HL-60/S4 (cell line): ENCODE measurements around the gene CCNA2.

ENCODE experiments used
- in situ Hi-C: fragments of 300-500 bp; cut with MboI; formaldehyde crosslinking; loops from 2 replicates; pipeline ENCODE4 v1.14.3; 2022; ENCODE audit warnings: low sequenced_read_pairs

CCNA2 gene

GRCh38 chr4:121806411-121806810 is 17.3 kb downstream of the CCNA2 start:
- in situ Hi-C loops = no loop called here

DNA sequence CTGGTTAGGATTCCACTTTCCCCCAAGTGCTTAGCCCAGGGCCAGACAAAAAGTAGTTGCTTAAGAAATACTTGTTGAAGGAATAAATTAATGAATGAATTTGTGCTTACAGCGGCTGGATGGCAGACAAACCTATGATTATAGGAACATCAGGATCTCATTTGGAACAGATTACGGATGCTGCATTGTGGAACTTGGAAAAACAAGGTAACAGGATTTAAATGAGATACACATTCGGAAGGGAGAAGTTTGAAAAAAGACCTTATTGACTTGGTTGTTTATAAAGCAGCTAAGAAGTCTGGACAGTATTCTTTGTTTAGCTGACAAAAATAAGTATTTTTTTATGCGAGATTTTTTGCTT is 22.0 kb downstream of the CCNA2 start:
- in situ Hi-C loops = no loop called here

GRCh38 chr4:121800961-121801714 is 22.5 kb downstream of the CCNA2 start, which contains the start of gene EXOSC9:
TSS of gene EXOSC9 (plus strand) at chr4:121801323. CDS start at chr4:121801425, 102 bp downstream.
- in situ Hi-C loops = no loop called here

DNA sequence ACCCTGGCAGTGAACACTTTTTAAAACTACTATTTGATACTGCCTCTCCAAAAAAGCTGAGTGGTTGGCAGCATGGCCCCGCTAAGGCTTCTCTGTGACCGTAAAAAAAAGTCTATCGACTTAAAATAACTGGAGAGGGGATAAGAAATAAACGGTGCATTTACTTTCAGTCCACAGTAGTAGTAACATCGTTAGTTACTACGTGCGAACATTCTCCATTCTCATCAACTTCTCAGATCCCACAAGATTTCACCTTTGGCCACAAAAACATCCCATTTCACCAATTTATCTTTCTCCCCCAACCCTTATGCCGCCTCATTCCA is 23.1 kb downstream of the CCNA2 start:
- in situ Hi-C loops = no loop called here

GRCh38 chr4:121799867-121800501 is 23.7 kb downstream of the CCNA2 start:
- in situ Hi-C loops = no loop called here

DNA sequence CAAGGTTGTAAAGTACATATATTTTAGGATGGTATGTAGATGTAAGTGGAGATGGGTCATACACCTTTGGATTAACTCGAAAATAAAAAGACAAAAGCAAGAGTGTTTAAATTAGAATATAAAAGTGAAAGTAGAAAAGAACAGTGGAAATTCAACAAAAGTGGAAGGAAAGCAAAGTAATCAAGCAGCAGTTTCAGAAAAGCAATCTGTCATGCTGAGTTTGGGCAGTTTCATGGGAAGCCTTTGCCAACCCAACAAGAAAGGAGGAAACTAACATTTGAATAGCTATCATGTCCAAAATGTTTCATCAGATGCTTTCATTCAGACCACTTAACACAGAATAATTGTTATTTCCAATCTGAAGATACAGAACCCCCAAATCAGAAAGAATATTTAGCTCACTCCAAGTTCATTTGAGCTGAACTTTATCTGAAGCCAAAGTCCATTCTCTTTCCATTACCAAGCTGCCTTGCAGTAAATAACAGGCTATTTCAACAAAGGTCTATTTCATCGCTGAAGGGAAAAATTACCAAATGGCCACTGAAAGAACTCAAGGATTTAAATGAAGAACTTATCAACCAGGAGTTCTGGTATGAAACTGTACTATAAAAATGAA is 24.4 kb downstream of the CCNA2 start:
- in situ Hi-C loops = no loop called here

- in situ Hi-C loops = no loop called here
Observed at GRCh38 chr4:121796283-121796682, 27.4 kb downstream of the CCNA2 start.

DNA sequence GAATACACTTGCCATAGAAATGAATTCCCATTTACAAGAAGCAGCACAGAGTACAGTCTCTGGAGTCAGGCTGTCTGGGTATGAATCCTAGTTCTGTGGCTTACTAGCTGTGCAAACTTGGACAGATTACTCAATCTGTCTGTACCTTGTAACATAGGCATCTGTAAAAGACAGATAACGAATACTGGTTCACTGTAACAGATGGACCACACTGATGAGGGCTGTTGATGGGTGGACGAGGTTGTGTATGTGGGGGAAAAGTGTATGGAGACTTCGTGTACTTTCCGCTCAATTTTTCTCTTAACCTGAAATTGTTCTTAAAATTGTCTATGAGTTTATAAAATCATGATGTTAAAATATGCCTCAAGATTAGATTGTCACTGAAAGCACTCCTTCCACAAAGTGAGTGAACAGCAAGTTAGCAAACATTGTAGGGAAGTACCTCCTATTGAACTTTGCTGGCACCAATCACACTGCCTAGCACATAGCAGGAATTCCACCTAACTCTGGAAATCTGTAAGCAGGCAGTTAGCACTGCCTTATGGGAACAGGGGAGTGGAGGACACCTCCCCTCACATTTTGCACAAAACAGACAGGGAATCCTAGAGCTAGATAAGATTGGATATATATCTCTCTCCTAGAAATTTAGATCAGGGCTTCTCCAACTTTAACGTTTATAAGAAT is 29.0 kb downstream of the CCNA2 start:
- in situ Hi-C loops = no loop called here

DNA sequence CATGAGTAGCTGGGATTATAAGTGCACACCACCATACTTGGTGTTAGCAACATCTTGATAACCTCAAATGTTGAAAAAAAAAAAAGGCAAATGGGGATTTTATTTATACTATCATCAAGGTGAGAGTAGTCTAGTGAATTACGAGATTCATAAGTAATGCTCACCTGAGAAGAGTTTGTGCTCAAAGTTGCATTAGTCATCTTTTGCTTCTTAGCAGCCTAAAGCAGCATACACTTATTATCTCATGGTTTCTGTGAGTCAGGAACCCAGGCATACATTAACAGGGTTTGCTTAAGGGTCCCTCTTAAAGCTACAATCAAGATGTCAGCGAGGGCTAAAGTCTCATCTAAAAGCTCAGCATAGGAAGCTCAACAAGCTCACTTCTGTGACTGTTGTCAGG is 30.7 kb downstream of the CCNA2 start:
- in situ Hi-C loops = no loop called here

GRCh38 chr4:121791481-121791880 is 32.2 kb downstream of the CCNA2 start:
- in situ Hi-C loops = no loop called here

DNA sequence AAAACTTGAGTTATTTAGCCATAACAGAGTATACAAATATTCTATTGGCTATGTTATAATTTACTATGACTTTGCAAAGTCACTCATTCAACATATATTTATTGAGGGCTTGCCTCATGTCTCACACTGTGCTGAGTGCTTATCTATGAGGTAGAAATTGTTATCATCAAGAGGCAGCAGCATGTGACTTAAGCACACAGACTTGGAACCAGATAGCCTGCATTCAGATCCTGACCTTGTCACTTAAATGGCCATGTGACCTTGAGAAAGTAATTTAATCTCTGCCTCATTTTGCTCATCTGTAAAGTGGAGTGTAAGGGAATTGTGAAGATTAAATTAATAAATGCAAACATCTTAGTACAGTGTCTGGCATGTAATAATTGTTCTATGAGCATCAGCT is 32.7 kb downstream of the CCNA2 start:
- in situ Hi-C loops = no loop called here

DNA sequence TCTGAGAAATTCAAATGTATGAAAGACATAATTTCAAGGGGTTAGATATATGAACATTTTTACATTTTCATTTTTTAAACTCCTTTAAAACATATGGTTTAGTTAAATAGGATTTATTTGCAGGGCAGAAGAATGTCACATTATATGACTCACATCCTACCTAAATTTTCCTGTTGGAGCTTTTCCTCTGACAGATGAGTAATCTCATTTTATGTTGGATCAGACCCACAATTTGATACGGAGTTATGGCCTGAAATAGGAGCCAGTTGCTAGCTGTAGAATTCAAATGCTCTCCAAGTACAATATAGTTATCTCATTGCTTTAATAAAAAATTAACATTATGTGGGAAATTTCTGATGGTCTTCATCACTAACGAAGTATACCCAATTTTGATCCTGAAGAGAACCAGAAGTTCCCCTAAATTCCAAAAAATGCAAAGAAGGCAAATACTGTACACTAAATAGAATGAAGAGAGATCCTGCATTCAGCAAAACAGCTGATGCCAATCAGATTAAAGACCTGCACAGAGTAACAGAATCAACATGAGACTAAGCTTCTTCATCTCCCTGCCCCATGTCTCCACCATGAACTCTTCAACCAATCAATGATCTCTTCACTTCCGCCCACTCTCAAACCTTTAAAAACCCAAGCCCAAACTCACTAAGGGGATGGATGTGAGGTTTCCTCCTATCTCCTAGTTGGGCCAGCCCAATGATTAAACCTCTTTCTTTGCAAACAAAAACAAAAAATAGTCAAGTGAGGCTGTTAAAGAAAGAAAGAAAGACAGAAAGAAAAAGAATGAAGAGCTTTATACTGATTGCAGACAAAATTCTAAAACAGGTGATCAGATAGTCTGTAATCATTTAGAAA is 33.5 kb downstream of the CCNA2 start:
- in situ Hi-C loops = no loop called here

DNA sequence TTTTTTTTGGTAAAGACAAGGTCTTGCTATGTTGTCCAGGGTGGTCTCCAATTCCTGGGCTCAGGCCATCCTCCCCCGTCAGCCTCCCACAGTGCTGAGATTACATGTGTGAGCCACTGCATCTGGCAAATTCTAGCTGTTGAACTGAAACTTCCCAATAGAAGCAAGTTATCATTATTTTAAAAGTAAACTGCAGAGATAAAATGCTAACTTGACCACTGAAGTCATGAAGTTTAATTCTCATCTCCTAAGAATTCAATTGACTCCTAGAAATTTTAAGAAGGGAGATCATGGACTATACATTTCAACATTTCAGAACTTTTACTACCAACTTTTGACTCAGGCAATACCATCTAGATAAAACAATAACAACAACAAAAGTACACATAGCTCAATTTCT is 34.2 kb downstream of the CCNA2 start:
- in situ Hi-C loops = no loop called here

DNA sequence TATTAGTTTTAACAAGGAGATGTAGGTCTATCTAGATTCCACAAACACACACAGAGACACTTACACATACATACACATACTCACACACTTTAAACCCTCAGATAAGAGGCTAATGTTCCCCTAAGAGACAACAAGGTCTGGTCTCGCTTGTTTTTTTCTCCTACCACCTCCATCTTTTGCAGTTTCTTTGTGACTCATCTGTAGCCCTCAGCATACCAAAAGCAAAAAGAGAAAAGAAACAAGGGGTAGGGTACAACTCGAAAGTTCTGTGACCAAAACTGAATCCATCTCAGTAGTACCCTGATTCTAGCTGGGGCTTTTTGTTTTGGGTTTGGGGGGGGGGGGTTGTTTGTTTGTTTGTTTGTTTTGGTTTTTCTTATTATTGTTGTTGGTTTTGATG is 34.8 kb downstream of the CCNA2 start:
- in situ Hi-C loops = no loop called here

DNA sequence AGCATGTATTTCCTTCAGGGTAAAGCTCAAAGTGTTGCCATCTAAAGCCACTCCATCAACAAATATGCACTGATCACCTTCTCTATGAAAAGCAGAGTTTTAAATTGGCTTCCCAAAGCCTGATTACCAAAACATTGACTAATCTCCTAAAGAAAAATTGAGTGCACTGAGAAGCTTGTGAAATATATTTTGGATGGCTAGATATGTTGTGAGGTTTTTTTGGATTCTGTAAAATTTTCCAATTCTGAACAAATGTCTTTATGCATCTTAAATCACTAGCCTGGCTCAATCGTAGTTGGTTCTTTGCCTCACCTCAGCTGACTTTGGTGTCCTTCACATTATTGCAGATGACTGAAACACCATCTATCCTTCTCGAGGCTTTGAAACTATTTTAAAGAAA is 37.5 kb downstream of the CCNA2 start:
- in situ Hi-C loops = no loop called here

DNA sequence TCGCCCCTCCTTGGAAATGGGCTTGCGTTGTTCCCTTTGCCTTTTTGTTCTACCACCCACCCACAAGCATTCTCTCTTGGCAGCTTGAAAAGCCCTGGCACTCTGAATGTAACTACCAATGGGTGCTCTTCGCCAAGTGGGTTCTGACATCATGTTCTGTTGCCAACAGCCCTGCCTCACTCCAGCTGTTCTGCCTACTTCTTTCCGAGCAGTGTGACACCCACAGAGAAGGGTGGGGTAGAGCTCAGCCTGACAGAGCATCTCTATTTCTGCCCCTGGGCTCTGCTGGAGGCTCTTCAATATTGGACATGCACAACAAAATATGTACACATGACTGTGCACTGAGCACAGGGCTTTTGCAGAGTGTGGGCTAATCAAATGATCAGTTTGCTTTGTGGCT is 38.2 kb downstream of the CCNA2 start:
- in situ Hi-C loops = no loop called here

- in situ Hi-C loops = no loop called here
Observed at GRCh38 chr4:121784975-121785374, 38.7 kb downstream of the CCNA2 start.

DNA sequence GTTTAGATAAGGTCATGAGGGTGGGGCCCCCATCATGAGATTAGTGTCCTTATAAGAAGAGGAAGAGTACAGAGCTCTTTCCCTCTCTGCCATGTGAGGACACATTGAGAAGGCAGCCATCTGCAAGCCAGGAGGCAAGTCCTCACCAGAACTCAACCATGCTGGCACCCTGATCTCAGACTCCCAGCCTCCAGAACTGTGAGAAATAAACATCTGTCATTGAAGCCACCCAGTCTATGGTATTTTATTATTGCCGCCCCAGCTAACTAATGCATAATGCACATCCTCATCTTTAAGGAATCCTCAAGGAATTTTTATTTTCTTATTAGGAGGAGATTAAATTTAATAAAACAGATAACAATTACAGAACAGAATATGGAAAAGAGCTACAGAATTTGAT is 39.3 kb downstream of the CCNA2 start:
- in situ Hi-C loops = no loop called here

- in situ Hi-C loops = no loop called here
Observed at GRCh38 chr4:121783210-121783609, 40.5 kb downstream of the CCNA2 start.

DNA sequence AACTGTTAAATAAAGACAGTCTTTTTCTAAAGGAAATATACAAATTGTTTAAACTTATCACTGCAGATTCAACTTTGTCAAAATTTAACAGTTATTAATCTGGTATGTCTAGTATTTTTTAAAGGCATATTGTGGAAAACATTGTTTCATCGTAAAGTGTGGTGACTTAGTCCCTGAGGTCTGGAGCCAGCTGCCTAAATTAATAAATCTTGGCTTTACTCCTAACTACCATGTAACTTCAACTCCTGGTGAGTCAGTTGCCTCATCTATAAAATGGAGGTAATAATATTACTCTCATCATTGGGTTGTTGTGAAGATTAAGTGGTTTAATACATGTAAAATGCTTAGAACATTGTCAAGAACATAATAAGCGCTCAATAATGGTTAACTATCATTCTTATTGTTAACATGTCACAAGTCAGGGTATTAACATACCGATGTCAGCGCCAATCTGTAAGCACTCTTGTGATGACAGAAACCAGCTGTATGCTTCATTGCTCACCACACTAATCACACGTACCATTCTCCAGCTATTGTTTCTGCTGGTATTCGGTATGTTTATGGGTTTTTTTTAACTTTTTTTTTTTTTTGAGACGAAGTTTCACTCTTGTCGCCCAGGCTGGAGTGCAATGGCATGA is 44.6 kb downstream of the CCNA2 start:
- in situ Hi-C loops = no loop called here
